Left lung (tissue), 10 donors: ENCODE results near the gene LDB3. TPM values are rescaled to one million over a fixed set of nuclear protein-coding genes. Genes with fewer than 3 reads are reported as not detected.

ENCODE experiments used
- ATAC-seq: fragments of 200-7000 bp; cut with Tn5 transposase; one replicate; pipeline ENCODE4 v1.9.1; 2020; ENCODE audit warnings: moderate library complexity
- DNase-seq, 4 donors: peaks; one replicate each; pipeline ENCODE4 v3.0.0-alpha.2; 2013 to 2020
- H3K27ac ChIP-seq, 2 donors: fragments of 200-600 bp; sonication (generic) in 1 of 2; one replicate each; pipeline versions ENCODE4 v1.5.0 to v1.8.0; 2020 to 2021
- H3K27me3 ChIP-seq, 2 donors: fragments of 200-600 bp; sonication (generic) in 1 of 2; one replicate each; pipeline versions ENCODE4 v1.5.0 to v1.8.0; 2020 to 2021
- H3K36me3 ChIP-seq, 2 donors: fragments of 200-600 bp; sonication (generic) in 1 of 2; one replicate each; pipeline versions ENCODE4 v1.5.0 to v1.8.0; 2020 to 2021
- H3K4me1 ChIP-seq, 2 donors: fragments of 200-600 bp; one replicate each; pipeline ENCODE4 v1.8.0; 2021
- H3K4me3 ChIP-seq, 2 donors: fragments of 200-600 bp; sonication (generic) in 1 of 2; one replicate each; pipeline versions ENCODE4 v1.5.0 to v1.8.0; 2020 to 2021; ENCODE audit warnings: mild to moderate bottlenecking in 1 of 2
- H3K9me3 ChIP-seq, 2 donors: fragments of 200-600 bp; sonication (generic) in 1 of 2; one replicate each; pipeline versions ENCODE4 v1.5.0 to v1.8.0; 2020 to 2021
- CTCF ChIP-seq, 2 donors: fragments of 200-600 bp; sonication (generic) in 1 of 2; IDR thresholded peaks; one replicate each; pipeline versions ENCODE4 v1.5.0 to v1.8.0; 2021; ENCODE audit warnings: antibody characterized with exemption in 2 of 2
- intact Hi-C, 2 donors: fragments of 100-400 bp; cut with DNase I; formaldehyde crosslinking; loops; one replicate each; pipeline versions ENCODE4 v1.11.2 to v1.14.2; 2022
- polyA plus RNA-seq, 6 donors: library from polyadenylated mRNA; unstranded; fragments of 120-200 nt; gene quantifications; one replicate each; pipeline ENCODE4 v1.2.1, GENCODE V29; 2013; ENCODE audit not compliant: insufficient read length in 6 of 6
- total RNA-seq, 2 donors: library from RNA; stranded (reverse); fragmentation: NEBNext Ultra II Directional; extraction: Animal tissue kit (Norgen Biotek cat#: 25700); gene quantifications; one replicate each; pipeline ENCODE4 v1.2.1, GENCODE V29; 2021
- donor health status: DM: no; HTN: yes; CAD: no.
- donor health status: DM: no; HTN: no; CAD: no.

The LDB3 gene
- total and polyA plus RNA-seq, 8 donors, result 1.1 to 2.7 (median 1.3) TPM

- no peak overlapping the region for H3K27ac ChIP-seq
- no peak for DNase-seq
- ATAC-seq, result no peak
Measured at GRCh38 chr10:86681722-86682386, 13.5 kb downstream of the LDB3 start.

GRCh38 chr10:86682675-86683074 lies 14.4 kb downstream of the LDB3 start:
- no peak for TF ChIP-seq CTCF (IDR thresholded peaks at IDR 0.05)
- intact Hi-C loops, result no loop called here
- Histone ChIP-seq H3K4me3 (no peak overlapping the region), H3K9me3 (no peaks in the 10 kb centered on the region), H3K36me3 (no peaks in the 10 kb centered on the region), H3K4me1 (no peaks in the 10 kb centered on the region), H3K27me3 (peaks cover 0 to 40% of the 10 kb centered on the region in 2 donors), H3K27ac (no peak overlapping the region)
- ATAC-seq, result no peak
- no peak for DNase-seq

More at GRCh38 chr10:86681722-86682386, 13.5 kb downstream of the LDB3 start:
- Histone ChIP-seq H3K36me3 (no peaks in the 10 kb centered on the region), H3K9me3 (no peaks in the 10 kb centered on the region), H3K27me3 (peaks cover 0 to 38% of the 10 kb centered on the region in 2 donors), H3K4me3 (no peak overlapping the region), H3K4me1 (no peaks in the 10 kb centered on the region)
- no peak for TF ChIP-seq CTCF (IDR thresholded peaks at IDR 0.05)
- intact Hi-C loops, result no loop called here

- Histone ChIP-seq H3K4me1 (peaks cover 0 to 4% of the 10 kb centered on the region in 2 donors), H3K27me3 (peaks cover 0 to 40% of the 10 kb centered on the region in 2 donors), H3K9me3 (no peaks in the 10 kb centered on the region), H3K4me3 (no peak overlapping the region), H3K36me3 (no peaks in the 10 kb centered on the region), H3K27ac (no peak overlapping the region)
- intact Hi-C loops, result no loop called here
- TF ChIP-seq CTCF (IDR thresholded peaks at IDR 0.05), result no peak
- ATAC-seq (peak; percentile 10), DNase-seq (peak in 1 of 4 donors; percentile 27)
Measured at GRCh38 chr10:86684331-86685097, 16.2 kb downstream of the LDB3 start.

GRCh38 chr10:86685416-86685815 lies 17.1 kb downstream of the LDB3 start:
- Histone ChIP-seq H3K9me3 (no peaks in the 10 kb centered on the region), H3K27ac (no peak overlapping the region), H3K4me1 (peaks cover 0 to 4% of the 10 kb centered on the region in 2 donors), H3K27me3 (peaks cover 0 to 40% of the 10 kb centered on the region in 2 donors), H3K4me3 (no peak overlapping the region), H3K36me3 (no peaks in the 10 kb centered on the region)
- intact Hi-C loops, result no loop called here
- TF ChIP-seq CTCF (IDR thresholded peaks at IDR 0.05), result no peak
- peak in 1 of 4 donors; percentile 40 for DNase-seq
- ATAC-seq, result no peak
